Measurements from ENCODE around the gene TMPRSS11D.
A peak's percentile ranks its signal among the peaks of the same experiment; 100 is the strongest.

Gene TMPRSS11D

GRCh38 chr4:67873116-67873515 is 10.7 kb downstream of the TMPRSS11D start:
- Histone ChIP-seq H3K4me3 (no peak overlapping the region), H3K27ac (no peak overlapping the region), H3K9me3 (no peaks in the 10 kb centered on the region), H3K4me2 (no peak overlapping the region), H3K4me1 (no peaks in the 10 kb centered on the region), H4K20me1 (no peaks in the 10 kb centered on the region), H3K9ac (no peak overlapping the region), H3K27me3 (no peaks in the 10 kb centered on the region), H3K36me3 (no peaks in the 10 kb centered on the region)
- no peak for TF ChIP-seq Cebpa-rat (IDR thresholded peaks at IDR 0.05)

GRCh38 chr4:67871867-67872266 is 11.9 kb downstream of the TMPRSS11D start:
- TF ChIP-seq Cebpa-rat (IDR thresholded peaks at IDR 0.05): no peak
- Histone ChIP-seq H4K20me1 (no peaks in the 10 kb centered on the region), H3K27me3 (no peaks in the 10 kb centered on the region), H3K4me1 (no peaks in the 10 kb centered on the region), H3K36me3 (no peaks in the 10 kb centered on the region), H3K4me2 (no peak overlapping the region), H3K9me3 (no peaks in the 10 kb centered on the region), H3K27ac (no peak overlapping the region), H3K4me3 (no peak overlapping the region), H3K9ac (no peak overlapping the region)

DNA sequence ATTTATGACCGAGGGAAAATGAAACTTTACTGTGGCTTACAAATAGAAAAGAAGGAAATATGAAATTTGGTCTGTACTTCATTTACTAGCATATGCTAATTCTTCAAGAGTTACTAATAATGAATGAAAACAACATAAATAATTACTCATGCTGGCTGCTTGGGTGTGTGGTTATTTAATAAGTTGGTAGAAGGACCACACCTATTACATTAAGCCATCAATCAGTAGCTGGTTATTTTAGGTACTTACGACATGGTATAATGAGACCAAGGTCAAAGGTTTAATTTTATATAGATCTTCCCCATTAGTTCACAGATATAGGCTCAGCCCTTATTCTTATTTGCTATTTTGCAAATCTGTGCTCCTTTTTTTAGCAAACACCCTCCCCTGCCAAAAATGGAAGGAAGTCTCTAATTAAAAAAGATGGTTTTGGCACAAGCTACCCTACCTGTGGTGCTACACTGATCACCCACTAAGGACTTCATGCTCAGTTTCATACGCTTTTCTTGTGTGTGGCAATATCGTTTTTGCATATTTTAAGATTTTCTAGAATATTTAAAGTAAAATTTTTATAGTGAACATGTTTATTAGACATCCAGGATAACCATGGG is 14.1 kb downstream of the TMPRSS11D start:
- Histone ChIP-seq H3K9ac (no peak overlapping the region), H3K9me3 (no peaks in the 10 kb centered on the region), H3K27ac (no peak overlapping the region), H3K4me1 (no peaks in the 10 kb centered on the region), H3K27me3 (no peaks in the 10 kb centered on the region), H3K4me3 (no peak overlapping the region), H4K20me1 (no peaks in the 10 kb centered on the region), H3K4me2 (no peak overlapping the region), H3K36me3 (no peaks in the 10 kb centered on the region)
- no peak for TF ChIP-seq Cebpa-rat (IDR thresholded peaks at IDR 0.05)

- H3K4me3 ChIP-seq: no peak overlapping the region
- TF ChIP-seq Cebpa-rat (IDR thresholded peaks at IDR 0.05): no peak
- H3K9ac ChIP-seq: no peak overlapping the region
- no peak overlapping the region for H3K27ac ChIP-seq
- H3K9me3 ChIP-seq: no peaks in the 10 kb centered on the region
- no peaks in the 10 kb centered on the region for H4K20me1 ChIP-seq
- peaks cover 6% of the 10 kb centered on the region for H3K4me1 ChIP-seq
- H3K27me3 ChIP-seq: no peaks in the 10 kb centered on the region
- 0 out of 2 replicates have a peak overlapping the region, but pooled peaks have one; percentile 16 for H3K4me2 ChIP-seq
- H3K36me3 ChIP-seq: no peaks in the 10 kb centered on the region
Measured at GRCh38 chr4:67861513-67861912, 22.3 kb downstream of the TMPRSS11D start.

DNA sequence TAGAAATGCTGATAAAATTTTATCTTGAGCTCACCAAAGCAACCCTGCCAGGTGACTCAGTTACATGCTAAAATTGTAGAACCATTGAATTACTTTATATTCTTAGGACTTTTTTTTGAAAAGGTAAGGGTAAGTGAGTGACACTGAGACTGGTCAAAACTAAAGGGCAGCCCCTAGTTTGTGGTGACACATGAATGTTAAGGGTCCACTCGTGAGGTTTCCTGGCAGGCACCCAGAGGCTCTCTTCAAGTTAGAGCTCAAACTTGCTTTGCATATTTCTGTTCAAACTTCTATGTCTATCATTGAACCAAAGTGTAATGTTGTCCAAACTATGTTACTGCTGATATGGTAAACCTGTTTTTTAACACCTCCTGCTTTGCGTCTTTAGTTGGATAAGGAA is 30.5 kb downstream of the TMPRSS11D start:
- Histone ChIP-seq H3K36me3 (no peaks in the 10 kb centered on the region), H3K9me3 (no peaks in the 10 kb centered on the region), H3K27ac (no peak overlapping the region), H3K27me3 (no peaks in the 10 kb centered on the region), H3K4me1 (no peaks in the 10 kb centered on the region), H4K20me1 (no peaks in the 10 kb centered on the region), H3K4me3 (no peak overlapping the region), H3K9ac (no peak overlapping the region), H3K4me2 (no peak overlapping the region)
- no peak for TF ChIP-seq Cebpa-rat (IDR thresholded peaks at IDR 0.05)

DNA sequence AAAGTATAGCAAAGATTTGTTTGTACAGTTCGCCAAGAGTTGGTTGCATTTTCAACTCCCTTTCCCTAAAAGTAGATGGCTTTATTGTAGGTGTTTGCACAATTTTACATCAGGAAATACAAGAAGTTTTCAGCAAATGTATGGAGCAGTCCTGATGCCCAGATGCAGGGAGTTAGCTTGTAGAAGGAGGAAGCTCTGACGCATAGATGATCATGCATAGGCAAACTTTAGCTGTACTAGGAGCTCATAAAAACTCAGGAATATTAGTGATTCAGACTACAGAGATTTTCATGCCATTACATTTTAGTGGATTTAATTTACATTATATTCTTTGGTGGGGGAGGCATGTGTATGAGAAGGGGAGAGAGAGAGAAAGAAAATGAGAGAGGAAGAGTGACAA is 62.9 kb downstream of the TMPRSS11D start:
- TF ChIP-seq Cebpa-rat (IDR thresholded peaks at IDR 0.05): no peak
- H3K27me3 ChIP-seq: no peaks in the 10 kb centered on the region
- H3K27ac ChIP-seq: no peak overlapping the region
- H3K4me1 ChIP-seq: no peaks in the 10 kb centered on the region
- no peaks in the 10 kb centered on the region for H3K36me3 ChIP-seq
- H3K4me2 ChIP-seq: no peak overlapping the region
- no peak overlapping the region for H3K4me3 ChIP-seq
- H3K9me3 ChIP-seq: no peaks in the 10 kb centered on the region
- no peak overlapping the region for H3K9ac ChIP-seq
- H4K20me1 ChIP-seq: no peaks in the 10 kb centered on the region

GRCh38 chr4:67810011-67810410 is 73.8 kb downstream of the TMPRSS11D start:
- no peaks in the 10 kb centered on the region for H4K20me1 ChIP-seq
- H3K27ac ChIP-seq: no peak overlapping the region
- H3K9me3 ChIP-seq: peaks cover 3% of the 10 kb centered on the region; the same call in 1 of the 2 replicates
- no peaks in the 10 kb centered on the region for H3K4me1 ChIP-seq
- H3K4me3 ChIP-seq: no peak overlapping the region
- no peak overlapping the region for H3K9ac ChIP-seq
- TF ChIP-seq Cebpa-rat (IDR thresholded peaks at IDR 0.05): no peak
- no peaks in the 10 kb centered on the region for H3K36me3 ChIP-seq
- H3K27me3 ChIP-seq: no peaks in the 10 kb centered on the region
- H3K4me2 ChIP-seq: no peak overlapping the region

- no peak for TF ChIP-seq Cebpa-rat (IDR thresholded peaks at IDR 0.05)
- no peaks in the 10 kb centered on the region for H3K27me3 ChIP-seq
- no peaks in the 10 kb centered on the region for H3K4me1 ChIP-seq
- H3K4me2 ChIP-seq: no peak overlapping the region
- peaks cover 3% of the 10 kb centered on the region; the same call in 1 of the 2 replicates for H3K9me3 ChIP-seq
- no peak overlapping the region for H3K9ac ChIP-seq
- H3K4me3 ChIP-seq: no peak overlapping the region
- no peaks in the 10 kb centered on the region for H3K36me3 ChIP-seq
- H3K27ac ChIP-seq: no peak overlapping the region
- H4K20me1 ChIP-seq: no peaks in the 10 kb centered on the region
Measured at GRCh38 chr4:67809502-67809901, 74.3 kb downstream of the TMPRSS11D start.

- H3K4me1 ChIP-seq: no peaks in the 10 kb centered on the region
Measured at GRCh38 chr4:67796810-67797209, 87.0 kb downstream of the TMPRSS11D start.

GRCh38 chr4:67790721-67791120 is 93.1 kb downstream of the TMPRSS11D start:
- Histone ChIP-seq H3K4me1 (no peaks in the 10 kb centered on the region), H3K9me3 (no peaks in the 10 kb centered on the region), H3K27me3 (no peaks in the 10 kb centered on the region), H3K9ac (no peak overlapping the region), H3K36me3 (no peaks in the 10 kb centered on the region), H3K4me2 (no peak overlapping the region), H4K20me1 (no peaks in the 10 kb centered on the region), H3K4me3 (no peak overlapping the region), H3K27ac (no peak overlapping the region)
- no peak for TF ChIP-seq Cebpa-rat (IDR thresholded peaks at IDR 0.05)

More at GRCh38 chr4:67796810-67797209, 87.0 kb downstream of the TMPRSS11D start:
- Histone ChIP-seq H3K9ac (no peak overlapping the region), H3K36me3 (no peaks in the 10 kb centered on the region), H3K9me3 (no peaks in the 10 kb centered on the region), H3K27me3 (no peaks in the 10 kb centered on the region), H3K4me2 (no peak overlapping the region), H3K27ac (no peak overlapping the region), H3K4me3 (no peak overlapping the region), H4K20me1 (no peaks in the 10 kb centered on the region)
- TF ChIP-seq Cebpa-rat (IDR thresholded peaks at IDR 0.05): no peak

DNA sequence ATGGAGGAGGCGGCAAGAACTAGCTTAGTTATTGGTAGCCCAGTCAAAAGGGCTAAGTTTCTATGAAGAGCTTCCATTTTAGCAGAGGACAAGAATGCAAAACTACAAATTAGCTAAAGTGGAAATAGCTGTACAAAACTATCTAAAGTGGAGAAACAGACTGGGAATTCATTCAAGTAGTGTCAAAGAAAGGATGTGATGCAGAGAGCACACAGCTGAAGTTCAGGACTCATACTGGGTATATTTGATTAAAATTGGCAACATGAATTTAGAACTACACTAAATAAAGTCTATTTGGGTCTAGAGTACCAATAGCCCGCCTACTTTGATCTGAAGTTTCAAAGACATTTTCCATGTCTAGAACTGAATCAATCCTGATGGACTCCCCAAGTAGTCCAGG is 96.5 kb downstream of the TMPRSS11D start:
- Histone ChIP-seq H3K36me3 (no peaks in the 10 kb centered on the region), H3K4me3 (no peak overlapping the region), H3K9ac (no peak overlapping the region), H3K4me2 (no peak overlapping the region), H3K4me1 (no peaks in the 10 kb centered on the region), H3K27ac (no peak overlapping the region), H3K9me3 (no peaks in the 10 kb centered on the region), H3K27me3 (no peaks in the 10 kb centered on the region), H4K20me1 (no peaks in the 10 kb centered on the region)
- no peak for TF ChIP-seq Cebpa-rat (IDR thresholded peaks at IDR 0.05)
